ENCODE results near the gene RTCA.

- TF ChIP-seq, protein P1, sequence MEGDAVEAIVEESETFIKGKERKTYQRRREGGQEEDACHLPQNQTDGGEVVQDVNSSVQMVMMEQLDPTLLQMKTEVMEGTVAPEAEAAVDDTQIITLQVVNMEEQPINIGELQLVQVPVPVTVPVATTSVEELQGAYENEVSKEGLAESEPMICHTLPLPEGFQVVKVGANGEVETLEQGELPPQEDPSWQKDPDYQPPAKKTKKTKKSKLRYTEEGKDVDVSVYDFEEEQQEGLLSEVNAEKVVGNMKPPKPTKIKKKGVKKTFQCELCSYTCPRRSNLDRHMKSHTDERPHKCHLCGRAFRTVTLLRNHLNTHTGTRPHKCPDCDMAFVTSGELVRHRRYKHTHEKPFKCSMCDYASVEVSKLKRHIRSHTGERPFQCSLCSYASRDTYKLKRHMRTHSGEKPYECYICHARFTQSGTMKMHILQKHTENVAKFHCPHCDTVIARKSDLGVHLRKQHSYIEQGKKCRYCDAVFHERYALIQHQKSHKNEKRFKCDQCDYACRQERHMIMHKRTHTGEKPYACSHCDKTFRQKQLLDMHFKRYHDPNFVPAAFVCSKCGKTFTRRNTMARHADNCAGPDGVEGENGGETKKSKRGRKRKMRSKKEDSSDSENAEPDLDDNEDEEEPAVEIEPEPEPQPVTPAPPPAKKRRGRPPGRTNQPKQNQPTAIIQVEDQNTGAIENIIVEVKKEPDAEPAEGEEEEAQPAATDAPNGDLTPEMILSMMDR (IDR thresholded peaks at IDR 0.05; ENCODE audit: poor library complexity, severe bottlenecking): no peak
- TF ChIP-seq POLR2AphosphoS5 (IDR thresholded peaks at IDR 0.05): no peak
- no peak for TF ChIP-seq EZH2 (IDR thresholded peaks at IDR 0.05; ENCODE audit: borderline replicate concordance, insufficient read depth, low read length, poor library complexity, severe bottlenecking)
- TF ChIP-seq TAF1 (IDR thresholded peaks at IDR 0.05; ENCODE audit: low read depth): no peak
- no peak for TF ChIP-seq MXI1 (conservative IDR thresholded peaks at IDR 0.05; ENCODE audit: poor library complexity, severe bottlenecking)
- TF ChIP-seq EP300 (conservative IDR thresholded peaks at IDR 0.05; ENCODE audit: poor library complexity, severe bottlenecking): no peak
- no peak for TF ChIP-seq REST (IDR thresholded peaks at IDR 0.05; ENCODE audit: borderline replicate concordance)
Measured at GRCh38 chr1:100250807-100251206, 15.2 kb upstream of the RTCA start.

Data from neural cell (in vitro differentiated cells).